ENCODE measurements around the gene TM9SF2. TPM values are rescaled to one million over a fixed set of nuclear protein-coding genes. Genes with fewer than 3 reads are reported as not detected.

TM9SF2 gene
- total RNA-seq, 2 donors from 2014 or later: 60.6 to 70.2 TPM

DNA sequence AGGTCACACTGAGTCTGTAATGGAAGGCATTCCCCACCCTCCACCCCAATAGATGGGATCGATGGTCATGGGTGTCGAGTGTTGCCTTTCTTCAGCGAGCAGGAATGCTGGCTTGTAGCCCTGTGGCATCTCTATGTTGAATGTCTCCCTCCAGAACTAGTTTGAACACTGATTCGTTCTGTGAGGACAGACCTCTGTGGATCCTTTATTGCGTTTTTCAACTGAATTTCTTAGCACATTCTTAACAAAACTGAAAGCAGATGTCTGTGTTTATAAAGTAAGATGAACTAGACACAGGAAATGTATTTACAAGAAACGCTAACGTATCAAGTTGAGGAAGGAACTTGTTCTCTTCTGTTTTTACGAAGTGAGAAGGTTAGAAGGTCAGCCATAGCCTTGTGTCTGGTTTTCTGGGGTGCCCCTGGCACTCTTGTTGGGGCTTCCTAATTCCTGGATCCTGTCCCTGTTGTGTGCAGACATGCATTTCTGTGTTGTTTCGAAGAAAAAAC, 36.8 kb upstream of the TM9SF2 start:
- Histone ChIP-seq H3K27me3 (no peaks in the 10 kb centered on the region), H3K27ac (no peak overlapping the region), H3K4me1 (no peaks in the 10 kb centered on the region), H3K4me3 (no peak overlapping the region), H3K36me3 (no peaks in the 10 kb centered on the region), H3K9me3 (no peaks in the 10 kb centered on the region)
- TF ChIP-seq, protein P1, sequence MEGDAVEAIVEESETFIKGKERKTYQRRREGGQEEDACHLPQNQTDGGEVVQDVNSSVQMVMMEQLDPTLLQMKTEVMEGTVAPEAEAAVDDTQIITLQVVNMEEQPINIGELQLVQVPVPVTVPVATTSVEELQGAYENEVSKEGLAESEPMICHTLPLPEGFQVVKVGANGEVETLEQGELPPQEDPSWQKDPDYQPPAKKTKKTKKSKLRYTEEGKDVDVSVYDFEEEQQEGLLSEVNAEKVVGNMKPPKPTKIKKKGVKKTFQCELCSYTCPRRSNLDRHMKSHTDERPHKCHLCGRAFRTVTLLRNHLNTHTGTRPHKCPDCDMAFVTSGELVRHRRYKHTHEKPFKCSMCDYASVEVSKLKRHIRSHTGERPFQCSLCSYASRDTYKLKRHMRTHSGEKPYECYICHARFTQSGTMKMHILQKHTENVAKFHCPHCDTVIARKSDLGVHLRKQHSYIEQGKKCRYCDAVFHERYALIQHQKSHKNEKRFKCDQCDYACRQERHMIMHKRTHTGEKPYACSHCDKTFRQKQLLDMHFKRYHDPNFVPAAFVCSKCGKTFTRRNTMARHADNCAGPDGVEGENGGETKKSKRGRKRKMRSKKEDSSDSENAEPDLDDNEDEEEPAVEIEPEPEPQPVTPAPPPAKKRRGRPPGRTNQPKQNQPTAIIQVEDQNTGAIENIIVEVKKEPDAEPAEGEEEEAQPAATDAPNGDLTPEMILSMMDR (IDR thresholded peaks at IDR 0.05): no peak
- DNase-seq (ENCODE audit: low spot score): no peak

DNA sequence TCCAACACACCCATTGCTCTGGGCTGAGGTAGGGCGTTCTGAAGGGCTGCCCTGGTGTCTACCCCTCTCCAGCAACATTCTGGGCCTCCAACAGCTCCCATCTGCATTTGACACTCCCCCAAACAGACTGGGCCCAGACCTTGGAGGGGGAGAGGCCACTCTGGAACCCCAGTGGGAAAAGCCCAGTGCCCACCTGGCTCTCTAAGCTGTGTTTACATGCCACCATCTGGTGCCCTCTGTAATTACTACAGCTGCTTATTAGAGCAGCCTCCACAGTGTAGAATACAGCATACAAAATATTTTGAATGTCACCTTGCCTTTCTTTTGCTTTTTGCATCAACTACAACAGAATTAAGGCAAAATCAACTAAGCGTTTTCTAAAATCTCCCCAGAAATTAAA, 35.8 kb upstream of the TM9SF2 start:
- no peak for DNase-seq (ENCODE audit: low spot score)
- no peaks in the 10 kb centered on the region for H3K36me3 ChIP-seq
- no peaks in the 10 kb centered on the region for H3K4me1 ChIP-seq
- no peak overlapping the region for H3K27ac ChIP-seq
- TF ChIP-seq, protein P1 (IDR thresholded peaks at IDR 0.05): no peak
- no peak overlapping the region for H3K4me3 ChIP-seq
- H3K9me3 ChIP-seq: no peaks in the 10 kb centered on the region
- no peaks in the 10 kb centered on the region for H3K27me3 ChIP-seq

GRCh38 chr13:99467764-99468163, 33.5 kb upstream of the TM9SF2 start:
- Histone ChIP-seq H3K9me3 (no peaks in the 10 kb centered on the region), H3K27ac (no peak overlapping the region)
- TF ChIP-seq, protein P1 (IDR thresholded peaks at IDR 0.05): no peak

GRCh38 chr13:99469041-99469440, 32.2 kb upstream of the TM9SF2 start:
- Histone ChIP-seq H3K27ac (no peak overlapping the region), H3K36me3 (no peaks in the 10 kb centered on the region), H3K27me3 (no peaks in the 10 kb centered on the region), H3K9me3 (no peaks in the 10 kb centered on the region), H3K4me3 (no peak overlapping the region), H3K4me1 (no peaks in the 10 kb centered on the region)
- TF ChIP-seq, protein P1 (IDR thresholded peaks at IDR 0.05): no peak
- no peak for DNase-seq (ENCODE audit: low spot score)

More at GRCh38 chr13:99467764-99468163, 33.5 kb upstream of the TM9SF2 start:
- Histone ChIP-seq H3K4me1 (no peaks in the 10 kb centered on the region), H3K36me3 (no peaks in the 10 kb centered on the region), H3K4me3 (no peak overlapping the region), H3K27me3 (no peaks in the 10 kb centered on the region)
- DNase-seq (ENCODE audit: low spot score): no peak

- no peak for DNase-seq (ENCODE audit: low spot score)
- TF ChIP-seq, protein P1 (IDR thresholded peaks at IDR 0.05): no peak
- H3K27ac ChIP-seq: no peak overlapping the region
- no peak overlapping the region for H3K4me3 ChIP-seq
- no peaks in the 10 kb centered on the region for H3K27me3 ChIP-seq
- H3K9me3 ChIP-seq: no peaks in the 10 kb centered on the region
- H3K36me3 ChIP-seq: no peaks in the 10 kb centered on the region
- H3K4me1 ChIP-seq: no peaks in the 10 kb centered on the region
Observed at GRCh38 chr13:99470027-99470426, 31.2 kb upstream of the TM9SF2 start.

Measured in right atrium auricular region (tissue), 2 donors.